Measurements from ENCODE around the gene C21orf58.
"Not testable (repeated sequence)": the region's sequence is repeated elsewhere in the genome, so short reads cannot be mapped to it uniquely, and the experiment has no call there.

Gene C21orf58

GRCh38 chr21:46323710-46324389, at the start of gene C21orf58, which contains the start of gene PCNT:
Gene C21orf58 (minus strand): TSS chr21:46323870. CDS start chr21:46322738, 1,132 bp downstream.
Gene PCNT (plus strand): TSS chr21:46324156. CDS start chr21:46324229, 73 bp downstream.
- peak within 1 kb of the TSS; percentile 79 to 96 (median 92) for H3K27ac ChIP-seq
- peak within 1 kb of the TSS; percentile 84 to 100 (median 96) for H3K4me3 ChIP-seq

GRCh38 chr21:46372947-46373346, 49.3 kb upstream of the C21orf58 start:
- H3K4me3 ChIP-seq, H3K27ac ChIP-seq: not testable (repeated sequence)

GRCh38 chr21:46372014-46372485, 48.4 kb upstream of the C21orf58 start:
- Histone ChIP-seq H3K27ac (no peak overlapping the region), H3K4me3 (no peak overlapping the region)

GRCh38 chr21:46371204-46372013, 47.7 kb upstream of the C21orf58 start:
- Histone ChIP-seq H3K4me3 (no peak overlapping the region), H3K27ac (no peak overlapping the region)

GRCh38 chr21:46369520-46370235, 46.0 kb upstream of the C21orf58 start:
- Histone ChIP-seq H3K4me3 (no peak overlapping the region), H3K27ac (no peak overlapping the region)

- no peak overlapping the region for H3K4me3 ChIP-seq
- H3K27ac ChIP-seq, result peak overlapping the region in 1 of 21 experiments; percentile 35
Measured at GRCh38 chr21:46368533-46369285, 45.0 kb upstream of the C21orf58 start.

GRCh38 chr21:46366966-46367365, 43.3 kb upstream of the C21orf58 start:
- Histone ChIP-seq H3K4me3 (no peak overlapping the region), H3K27ac (no peak overlapping the region)

GRCh38 chr21:46366561-46366960, 42.9 kb upstream of the C21orf58 start:
- H3K27ac ChIP-seq, result no peak overlapping the region
- no peak overlapping the region for H3K4me3 ChIP-seq

GRCh38 chr21:46366091-46366490, 42.4 kb upstream of the C21orf58 start:
- H3K27ac ChIP-seq, result no peak overlapping the region

GRCh38 chr21:46363698-46364097, 40.0 kb upstream of the C21orf58 start:
- Histone ChIP-seq H3K4me3 (no peak overlapping the region), H3K27ac (no peak overlapping the region)

More at GRCh38 chr21:46366091-46366490, 42.4 kb upstream of the C21orf58 start:
- no peak overlapping the region for H3K4me3 ChIP-seq

GRCh38 chr21:46362946-46363345, 39.3 kb upstream of the C21orf58 start:
- Histone ChIP-seq H3K4me3 (no peak overlapping the region), H3K27ac (no peak overlapping the region)

GRCh38 chr21:46361935-46362334, 38.3 kb upstream of the C21orf58 start:
- no peak overlapping the region for H3K27ac ChIP-seq
- no peak overlapping the region for H3K4me3 ChIP-seq

- Histone ChIP-seq H3K27ac (no peak overlapping the region), H3K4me3 (no peak overlapping the region)
Measured at GRCh38 chr21:46361176-46361575, 37.5 kb upstream of the C21orf58 start.

- Histone ChIP-seq H3K27ac (no peak overlapping the region), H3K4me3 (no peak overlapping the region)
Measured at GRCh38 chr21:46357684-46358425, 34.2 kb upstream of the C21orf58 start.

GRCh38 chr21:46357335-46357604, 33.6 kb upstream of the C21orf58 start:
- no peak overlapping the region for H3K27ac ChIP-seq
- H3K4me3 ChIP-seq, result no peak overlapping the region

GRCh38 chr21:46356494-46357334, 33.0 kb upstream of the C21orf58 start:
- Histone ChIP-seq H3K4me3 (no peak overlapping the region), H3K27ac (no peak overlapping the region)

GRCh38 chr21:46356005-46356338, 32.3 kb upstream of the C21orf58 start:
- no peak overlapping the region for H3K4me3 ChIP-seq
- peak overlapping the region in 1 of 21 experiments; percentile 51 for H3K27ac ChIP-seq

All from skin epidermis (tissue), 12 donors.